AML-193 (cell line): ENCODE data around the gene PAWR.
"Not testable (repeated sequence)": the region's sequence is repeated elsewhere in the genome, so short reads cannot be mapped to it uniquely, and the experiment has no call there.

Experiments used
- DNase-seq, 2 experiments: peaks; one replicate each; lab custom pipeline; 2025; lab: John Stamatoyannopoulos, UW

PAWR gene

GRCh38 chr12:79548610-79548924 is 142.2 kb downstream of the PAWR start:
- no peak for DNase-seq

GRCh38 chr12:79547735-79548609 is 142.8 kb downstream of the PAWR start:
- DNase-seq, result peak; percentile 6 to 25

DNA sequence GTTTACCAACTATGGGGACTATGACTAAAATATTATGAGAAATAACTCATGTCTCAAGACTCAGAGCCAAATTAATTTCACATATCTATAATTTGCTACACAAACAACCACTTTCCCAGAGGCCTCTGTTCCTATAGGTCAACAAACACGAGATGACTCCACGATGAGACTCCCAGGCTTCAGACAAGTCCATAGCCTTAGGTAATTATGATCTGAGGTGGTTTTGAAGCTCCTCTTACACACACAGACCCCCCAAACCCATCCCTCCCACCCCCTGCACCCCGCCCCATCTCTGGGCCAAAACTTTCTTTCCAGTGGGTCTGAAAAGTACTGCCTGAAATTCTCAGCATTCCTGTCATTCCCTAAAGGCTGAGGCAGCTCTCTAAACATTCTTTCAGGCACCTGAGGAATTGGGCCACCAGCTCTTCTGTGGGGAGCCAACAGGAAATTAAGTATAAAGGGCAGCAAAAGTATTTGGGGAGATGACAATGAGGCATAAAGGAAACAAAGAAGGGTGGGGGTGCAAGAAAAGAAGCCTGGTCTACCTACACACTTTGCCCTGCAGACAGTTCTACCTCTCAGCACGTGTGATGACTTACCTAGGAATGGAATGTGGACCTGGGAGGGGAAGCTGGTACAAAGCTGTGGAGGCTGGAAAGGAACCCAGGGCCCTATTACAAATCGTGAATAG is 143.6 kb downstream of the PAWR start:
- no peak for DNase-seq

GRCh38 chr12:79546466-79547043 is 144.2 kb downstream of the PAWR start:
- DNase-seq, result no peak

- not testable (repeated sequence) for DNase-seq
These were observed 146.3 kb downstream of the PAWR start for GRCh38 chr12:79544439-79544838.

- no peak for DNase-seq
These were observed 153.1 kb downstream of the PAWR start for GRCh38 chr12:79537675-79538074.

GRCh38 chr12:79535751-79536150 is 155.0 kb downstream of the PAWR start:
- DNase-seq, result no peak
